ENCODE results near the gene SUSD4.
A peak's percentile ranks its signal among the peaks of the same experiment; 100 is the strongest.
"Not testable (repeated sequence)": the region's sequence is repeated elsewhere in the genome, so short reads cannot be mapped to it uniquely, and the experiment has no call there.

SUSD4 gene

GRCh38 chr1:223363856-223364684 lies at the start of gene SUSD4:
Gene SUSD4 (minus strand): TSS chr1:223364176. CDS start chr1:223363425, 751 bp downstream.
- peak; percentile 76 for DNase-seq

GRCh38 chr1:223413216-223413615 lies 49.2 kb upstream of the SUSD4 start:
- no peak for DNase-seq

GRCh38 chr1:223411710-223412109 lies 47.7 kb upstream of the SUSD4 start:
- no peak for DNase-seq

- no peak for DNase-seq
These were observed 47.3 kb upstream of the SUSD4 start for GRCh38 chr1:223411309-223411708.

- DNase-seq, result no peak
These were observed 46.1 kb upstream of the SUSD4 start for GRCh38 chr1:223410036-223410435.

GRCh38 chr1:223405507-223405906 lies 41.5 kb upstream of the SUSD4 start:
- peak; percentile 13 for DNase-seq

GRCh38 chr1:223403184-223403815 lies 39.3 kb upstream of the SUSD4 start:
- DNase-seq, result no peak

- no peak for DNase-seq
These were observed 38.8 kb upstream of the SUSD4 start for GRCh38 chr1:223402790-223403142.

- no peak for DNase-seq
These were observed 38.2 kb upstream of the SUSD4 start for GRCh38 chr1:223401873-223402789.

GRCh38 chr1:223399393-223399792 lies 35.4 kb upstream of the SUSD4 start:
- not testable (repeated sequence) for DNase-seq

- DNase-seq, result no peak
These were observed 30.7 kb upstream of the SUSD4 start for GRCh38 chr1:223394706-223395105.

- DNase-seq, result no peak
These were observed 30.3 kb upstream of the SUSD4 start for GRCh38 chr1:223394242-223394641.

- DNase-seq, result no peak
These were observed 29.6 kb upstream of the SUSD4 start, which contains the start of gene CCDC185 for GRCh38 chr1:223393275-223394214. Gene CCDC185 (plus strand): TSS chr1:223393415. CDS start chr1:223393476, 61 bp downstream.

GRCh38 chr1:223390618-223391017 lies 26.6 kb upstream of the SUSD4 start:
- DNase-seq, result no peak

- no peak for DNase-seq
These were observed 22.0 kb upstream of the SUSD4 start for GRCh38 chr1:223386013-223386412.

GRCh38 chr1:223378754-223379153 lies 14.8 kb upstream of the SUSD4 start:
- no peak for DNase-seq

GRCh38 chr1:223374064-223374610 lies 10.2 kb upstream of the SUSD4 start:
- no peak for DNase-seq

- DNase-seq, result peak; percentile 7
These were observed 858 bp upstream of the SUSD4 start for GRCh38 chr1:223364685-223365382.

GRCh38 chr1:223363057-223363855 lies 720 bp downstream of the SUSD4 start:
- DNase-seq, result no peak

- DNase-seq, result peak; percentile 2
These were observed 5.2 kb downstream of the SUSD4 start for GRCh38 chr1:223358826-223359225.
